GM18870 (cell line): Measurements from ENCODE around the gene MYOM3.
"Not testable (repeated sequence)": the region's sequence is repeated elsewhere in the genome, so short reads cannot be mapped to it uniquely, and the experiment has no call there.

Experiments used
- ATAC-seq: cut with Tn5 transposase; IDR thresholded peaks from one replicate; pipeline ENCODE4 v1.9.1; 2021; ENCODE audit warnings: moderate library complexity; ENCODE audit not compliant: unreplicated experiment

The MYOM3 gene

DNA sequence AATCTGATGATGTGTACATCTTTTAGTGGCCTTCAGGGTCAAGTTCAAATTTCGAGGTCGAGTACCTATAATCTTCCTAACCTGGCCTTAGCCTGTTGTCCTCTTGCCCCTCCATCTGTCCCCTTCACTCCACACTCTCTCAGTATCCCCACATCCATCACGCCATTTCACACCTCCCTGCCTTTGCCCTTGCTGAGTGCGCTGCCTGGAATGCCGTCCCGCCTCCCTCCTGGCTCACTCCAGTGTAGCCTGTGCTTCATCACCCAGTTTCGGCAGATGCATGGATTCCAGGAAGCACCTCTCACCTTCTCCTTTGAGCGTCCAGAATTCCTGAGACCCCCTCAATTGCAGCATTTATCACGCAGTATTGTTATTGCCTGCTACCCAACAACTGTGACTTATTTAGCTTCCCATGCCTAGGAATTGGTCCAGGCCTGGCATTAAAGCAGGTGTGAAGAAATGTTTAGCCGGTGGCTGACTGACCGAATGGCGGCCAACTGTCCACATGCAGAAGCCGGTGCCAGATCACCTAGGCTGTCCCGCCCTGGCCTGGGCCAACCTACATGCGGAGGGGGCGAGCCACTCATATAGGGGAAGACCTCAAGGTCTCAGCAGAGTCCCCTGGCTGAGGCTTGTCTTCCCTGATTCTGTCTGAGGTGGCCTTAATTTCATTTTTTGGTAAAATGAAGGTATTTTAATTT lies 34.5 kb downstream of the MYOM3 start:
- no peak for ATAC-seq

DNA sequence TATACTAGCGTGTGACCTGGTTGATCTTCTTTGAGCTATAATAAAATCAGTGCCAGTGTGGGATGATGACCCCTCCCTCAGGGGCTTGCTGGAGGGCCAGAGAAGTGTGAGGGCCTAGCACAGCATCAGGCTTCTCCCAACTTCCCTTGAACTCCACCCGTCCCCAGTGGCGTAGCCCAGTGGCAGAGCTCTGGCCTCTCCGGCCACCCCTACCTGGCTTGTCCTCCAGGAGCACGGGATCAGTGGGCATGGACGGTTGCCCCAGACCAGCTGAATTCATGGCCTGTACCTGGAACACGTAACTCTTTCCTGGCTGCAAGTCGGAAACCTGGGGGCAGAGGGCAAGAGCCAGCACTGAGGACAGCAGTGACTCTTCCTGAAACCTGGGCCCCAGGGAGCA lies 36.0 kb downstream of the MYOM3 start:
- ATAC-seq, result no peak

DNA sequence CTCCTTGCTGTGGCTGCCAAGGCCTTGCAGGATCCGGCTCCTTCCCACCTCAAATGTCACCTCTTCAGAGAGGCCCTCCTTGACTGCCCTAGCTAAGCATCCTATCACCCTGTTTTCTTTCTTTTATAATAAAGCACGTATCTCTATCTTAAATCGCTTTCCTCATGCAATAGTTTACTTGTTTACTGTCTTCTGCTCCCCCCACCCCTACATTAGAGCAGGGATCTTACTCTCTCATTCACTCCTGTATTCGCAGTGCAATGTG lies 36.4 kb downstream of the MYOM3 start:
- ATAC-seq, result no peak

DNA sequence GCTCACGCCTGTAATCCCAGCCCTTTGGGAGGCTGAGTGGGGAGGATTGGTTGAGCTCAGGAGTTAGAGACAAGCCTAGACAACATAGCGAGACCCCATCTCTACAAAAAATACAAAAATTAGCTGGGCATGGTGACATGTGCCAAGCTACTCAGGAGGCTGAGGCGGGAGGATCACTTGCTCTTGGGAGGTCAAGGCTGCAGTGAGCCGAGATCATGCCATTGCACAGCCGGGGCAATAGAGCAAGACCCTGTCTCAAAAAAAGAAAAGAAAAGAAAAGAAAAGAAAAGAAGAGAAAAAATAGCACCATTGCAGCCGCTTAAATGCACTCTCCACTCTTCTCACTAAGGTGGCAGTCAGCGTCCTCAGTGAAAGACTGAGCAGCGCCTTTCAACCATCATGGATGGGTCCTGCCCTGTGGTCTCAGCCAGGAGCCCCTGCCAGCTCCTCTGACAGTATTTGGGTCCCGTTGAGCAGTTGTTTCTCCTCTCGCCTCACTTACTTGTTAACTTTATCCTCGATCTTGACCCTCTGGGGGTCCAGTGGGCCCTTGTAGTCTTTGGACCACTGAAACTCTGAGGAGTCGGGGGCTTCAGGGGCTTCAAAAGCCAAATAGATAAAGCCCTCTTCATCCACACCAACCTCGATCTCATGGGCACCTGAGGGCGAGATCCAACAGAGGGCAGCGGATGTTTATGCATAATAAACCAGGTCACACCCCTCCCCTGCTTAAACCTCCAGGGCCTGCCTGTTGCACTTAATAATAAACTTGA lies 36.9 kb downstream of the MYOM3 start:
- ATAC-seq, result no peak

DNA sequence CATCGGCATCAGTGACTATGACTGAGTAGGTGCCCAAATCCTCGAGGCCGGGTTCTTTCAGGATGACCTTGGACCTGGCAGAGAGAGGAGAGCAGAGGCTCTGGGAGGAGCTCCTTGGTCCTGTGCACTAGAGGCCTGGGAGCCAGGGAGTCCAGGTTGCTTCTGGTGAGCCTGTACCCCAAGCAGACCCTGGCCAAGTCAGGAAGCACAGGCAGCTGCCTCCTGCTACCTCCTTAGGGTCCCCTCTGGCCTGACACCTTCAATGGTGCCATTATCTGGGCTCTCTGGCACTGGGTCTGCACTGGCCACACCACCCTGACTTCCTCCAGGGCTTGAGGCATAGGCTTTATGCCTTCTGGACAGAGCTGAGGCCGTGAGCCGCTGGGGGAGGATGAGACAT lies 37.7 kb downstream of the MYOM3 start:
- no peak for ATAC-seq

DNA sequence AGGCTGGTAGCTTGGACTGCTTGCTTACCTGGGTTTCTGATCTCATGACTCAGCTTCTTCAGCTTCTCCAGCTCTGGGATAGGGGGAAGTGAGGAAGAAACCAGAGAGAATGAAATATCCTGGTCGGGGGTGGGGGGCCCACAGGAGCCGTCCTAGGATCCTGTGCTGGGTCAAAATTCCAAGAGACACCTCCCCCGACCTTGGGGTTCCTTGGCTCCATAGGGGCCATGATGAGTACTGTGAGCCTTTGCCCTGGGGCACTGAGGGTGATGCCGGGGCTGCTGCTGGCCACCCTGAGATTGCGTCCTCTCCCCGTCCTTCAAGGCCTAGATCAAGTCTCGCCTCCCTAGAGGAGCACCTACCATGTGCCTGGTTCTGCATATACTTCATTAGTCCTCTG lies 40.0 kb downstream of the MYOM3 start:
- ATAC-seq, result no peak

DNA sequence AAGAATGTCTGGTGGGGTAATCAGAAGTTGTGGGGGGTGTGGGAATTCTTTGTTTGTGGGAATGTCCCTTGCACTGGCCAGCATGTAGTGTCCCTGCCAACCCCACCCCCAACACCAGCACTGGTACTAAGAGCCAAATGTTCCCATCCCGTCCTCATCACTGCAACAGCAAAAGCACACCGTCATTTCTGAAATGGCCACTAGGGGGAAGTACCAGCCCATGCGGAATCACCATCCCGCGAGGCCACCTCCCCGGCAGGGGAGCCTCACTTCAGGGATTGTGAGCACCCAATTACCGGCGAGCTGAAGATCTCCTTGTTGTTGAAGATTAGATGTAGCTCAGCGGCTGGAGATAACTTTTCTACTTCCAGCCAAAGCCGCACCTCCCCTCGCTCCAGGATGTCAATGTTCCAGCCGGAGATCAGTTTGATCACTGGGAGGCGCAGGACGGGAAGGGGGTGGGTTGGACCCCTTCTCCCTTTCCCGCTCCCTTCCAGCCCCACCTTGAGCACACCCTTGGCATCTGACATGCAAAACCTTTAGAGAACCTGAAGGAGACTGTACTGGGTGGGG lies 41.0 kb downstream of the MYOM3 start:
- ATAC-seq, result no peak

DNA sequence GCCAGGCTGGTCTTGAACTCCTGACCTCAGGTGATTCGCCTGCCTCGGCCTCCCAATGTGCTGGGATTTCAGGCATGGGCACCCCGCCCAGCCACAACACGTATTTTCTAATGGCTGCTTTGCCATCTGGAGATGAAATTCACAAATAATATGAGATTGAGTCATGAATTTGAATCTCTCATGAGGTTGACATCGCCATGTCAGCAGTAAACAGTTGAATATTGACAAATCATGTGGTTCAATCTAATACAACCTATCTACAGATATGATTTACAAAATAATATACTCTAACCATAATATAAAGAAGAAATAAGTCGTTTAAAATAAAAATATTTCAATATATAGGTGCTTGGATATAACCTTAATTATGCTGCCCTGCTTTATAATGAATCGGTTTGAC lies 42.1 kb downstream of the MYOM3 start:
- ATAC-seq, result no peak

DNA sequence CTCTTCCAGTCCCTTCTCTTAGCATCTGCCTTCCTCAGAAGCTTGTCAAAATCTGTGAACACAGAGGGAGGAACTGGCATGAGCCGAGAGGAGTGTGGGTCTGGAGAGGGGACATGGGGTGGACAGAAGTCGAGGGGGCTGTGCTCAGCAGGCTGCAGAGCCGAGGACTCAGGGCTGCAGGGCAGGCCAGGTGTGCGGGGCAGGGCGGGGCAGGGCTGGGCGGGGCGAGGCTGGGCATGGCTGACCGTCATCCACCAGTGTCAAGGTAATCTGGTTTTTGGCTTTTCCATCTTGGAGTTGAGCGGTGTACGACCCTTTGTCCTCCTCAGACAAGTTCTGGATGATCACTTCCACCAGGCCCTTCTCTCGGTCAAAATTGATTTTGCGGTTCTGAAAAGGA lies 44.0 kb downstream of the MYOM3 start:
- ATAC-seq, result no peak

DNA sequence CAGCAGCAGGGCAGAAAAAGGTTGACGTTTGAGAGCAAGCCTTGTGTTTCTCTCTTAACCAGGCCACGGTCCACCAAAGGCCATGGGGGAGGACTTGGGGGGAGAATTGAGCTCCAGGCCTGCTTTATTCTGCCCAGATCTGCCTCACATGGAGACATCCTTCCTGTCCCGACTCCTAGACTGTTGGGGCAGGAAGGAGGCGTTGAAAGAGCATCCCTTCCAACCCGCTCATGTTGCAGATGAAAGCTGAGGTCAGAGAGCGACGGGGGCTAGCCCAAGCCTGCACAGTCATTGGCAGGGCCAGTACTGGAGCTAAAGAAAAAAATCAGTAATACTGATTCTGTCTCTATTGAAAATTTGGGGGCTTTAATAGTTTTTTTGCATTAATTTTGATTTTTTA lies 46.6 kb downstream of the MYOM3 start:
- ATAC-seq, result no peak

DNA sequence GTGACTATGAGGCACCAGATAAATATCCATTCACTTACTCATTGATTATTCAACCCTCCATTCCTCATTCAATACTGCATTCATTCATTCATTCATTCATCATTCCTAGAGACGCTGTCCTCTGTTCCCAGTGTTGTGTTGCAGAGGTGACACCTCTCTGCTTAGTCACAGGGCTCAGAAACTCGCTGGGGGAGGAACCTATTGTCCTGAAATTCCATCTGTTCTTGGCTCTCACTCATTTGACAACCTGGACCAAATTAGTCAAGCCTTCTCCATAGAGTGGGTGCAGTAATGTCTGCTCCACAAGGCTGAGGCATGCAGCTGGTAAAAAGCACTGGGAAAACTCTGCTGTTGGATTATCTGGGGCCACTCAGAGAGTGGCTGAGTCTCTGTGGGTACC lies 49.7 kb downstream of the MYOM3 start:
- ATAC-seq, result no peak

DNA sequence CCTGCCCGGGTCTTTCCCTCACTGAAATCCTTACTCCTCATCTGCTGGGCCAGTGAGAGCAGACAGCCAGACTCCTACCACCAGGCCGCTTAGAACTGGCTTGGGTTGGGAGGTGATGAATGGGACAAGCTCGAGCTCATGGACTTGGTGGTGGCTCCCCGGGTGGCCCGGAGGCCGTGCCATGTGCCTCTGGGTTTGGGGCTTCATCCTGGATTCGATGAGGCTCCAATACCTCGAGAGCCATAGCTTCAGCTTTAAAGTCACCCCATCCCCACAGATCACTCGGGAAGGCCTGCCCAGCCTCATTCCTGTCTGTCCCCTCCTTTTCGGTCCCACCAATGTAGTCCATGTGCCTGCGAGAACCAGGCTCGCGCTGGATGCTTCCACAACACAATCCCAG lies 51.5 kb downstream of the MYOM3 start:
- no peak for ATAC-seq

DNA sequence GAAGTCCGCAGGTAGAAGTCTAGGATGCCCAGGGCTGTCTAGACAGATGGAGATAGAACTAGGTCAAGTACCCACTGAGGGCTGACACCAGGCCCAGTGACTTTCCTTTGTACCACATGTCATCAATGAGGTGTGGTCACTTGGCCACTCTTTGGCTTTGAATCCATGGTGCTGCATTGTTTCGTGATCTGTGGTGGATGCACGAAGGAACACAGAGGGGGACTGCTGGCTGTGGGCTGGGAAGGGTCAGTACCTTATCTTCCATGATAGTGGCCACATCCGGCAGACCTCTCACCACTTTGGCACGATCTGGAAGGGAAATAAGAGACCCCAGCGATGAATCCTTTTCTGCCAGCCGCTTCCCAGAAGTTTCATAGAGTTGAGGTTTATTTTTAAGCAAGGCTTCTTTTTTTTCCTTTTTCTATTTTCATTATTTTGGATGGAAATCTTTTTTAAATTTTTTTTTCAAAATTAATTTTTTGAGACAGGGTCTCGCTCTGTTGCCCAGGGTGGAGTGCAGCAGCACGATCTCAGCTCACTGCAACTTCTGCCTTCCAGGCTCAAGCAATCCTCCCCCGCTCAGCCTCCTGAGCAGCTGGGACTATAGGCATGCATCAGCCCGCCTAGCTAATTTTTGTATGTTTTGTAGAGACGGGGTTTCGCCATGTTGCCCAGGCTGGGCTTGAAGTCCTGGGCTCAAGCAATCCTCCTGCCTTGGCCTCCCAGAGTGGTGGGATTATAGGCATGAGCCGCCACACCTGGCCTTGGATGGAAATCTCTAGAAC lies 53.1 kb downstream of the MYOM3 start:
- ATAC-seq, result no peak

DNA sequence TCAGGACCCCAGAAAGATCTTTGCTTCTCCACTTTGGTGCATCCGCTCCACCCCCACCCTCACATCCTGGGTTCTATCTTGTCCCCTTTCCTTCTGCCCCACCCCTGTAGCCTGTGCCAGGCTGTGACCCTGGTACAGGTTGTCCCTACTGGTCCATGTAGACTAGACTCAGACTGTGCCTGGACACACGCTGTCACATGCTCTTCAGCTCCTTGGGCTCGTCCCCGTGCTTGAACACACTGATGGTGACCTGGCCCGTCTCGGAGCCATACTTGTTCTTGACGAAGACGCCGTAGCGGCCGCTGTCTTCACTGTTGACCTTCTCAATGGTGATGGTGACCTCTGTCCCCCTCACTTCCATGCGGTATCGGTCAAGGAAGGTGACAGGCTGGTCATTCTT lies 54.8 kb downstream of the MYOM3 start:
- ATAC-seq, result no peak

DNA sequence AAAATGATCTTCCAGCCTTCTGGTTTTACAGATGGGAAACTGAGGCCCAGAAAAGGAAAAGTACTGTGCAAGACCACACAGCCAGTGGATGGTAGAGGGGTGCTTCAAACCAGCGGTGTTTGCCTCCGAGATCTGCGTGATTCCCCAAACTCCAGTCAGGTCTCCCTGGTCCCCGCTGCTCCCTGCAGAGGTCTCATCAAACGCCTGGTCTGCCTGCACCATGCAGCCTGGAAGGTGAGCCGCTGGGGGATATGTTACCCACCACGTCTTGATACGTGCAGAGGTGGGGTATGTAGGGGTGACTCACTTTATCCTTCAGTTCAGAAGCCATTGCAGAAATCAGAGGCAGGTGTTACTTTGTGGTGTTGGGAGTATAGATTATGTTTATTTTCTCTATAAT lies 56.3 kb downstream of the MYOM3 start:
- no peak for ATAC-seq

DNA sequence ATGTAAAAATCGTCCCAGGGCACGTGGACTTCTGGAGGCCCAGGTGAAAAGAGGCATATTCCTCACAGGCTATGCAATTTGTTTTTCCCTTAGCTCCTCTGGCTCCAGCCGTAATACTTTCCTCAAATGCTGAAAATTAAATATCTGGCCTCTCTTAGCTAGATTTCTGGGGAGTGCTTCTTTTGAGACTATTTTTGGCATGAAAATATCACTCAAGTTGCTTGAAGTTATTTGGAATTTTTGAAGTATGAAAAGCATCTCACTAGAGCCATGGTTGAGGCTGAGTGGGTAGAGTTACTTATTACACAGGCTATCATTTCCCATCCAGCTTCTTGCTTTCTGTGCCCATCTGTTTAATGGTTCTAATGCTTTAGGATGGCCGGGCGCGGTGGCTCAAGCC lies 59.7 kb downstream of the MYOM3 start:
- ATAC-seq, result no peak

DNA sequence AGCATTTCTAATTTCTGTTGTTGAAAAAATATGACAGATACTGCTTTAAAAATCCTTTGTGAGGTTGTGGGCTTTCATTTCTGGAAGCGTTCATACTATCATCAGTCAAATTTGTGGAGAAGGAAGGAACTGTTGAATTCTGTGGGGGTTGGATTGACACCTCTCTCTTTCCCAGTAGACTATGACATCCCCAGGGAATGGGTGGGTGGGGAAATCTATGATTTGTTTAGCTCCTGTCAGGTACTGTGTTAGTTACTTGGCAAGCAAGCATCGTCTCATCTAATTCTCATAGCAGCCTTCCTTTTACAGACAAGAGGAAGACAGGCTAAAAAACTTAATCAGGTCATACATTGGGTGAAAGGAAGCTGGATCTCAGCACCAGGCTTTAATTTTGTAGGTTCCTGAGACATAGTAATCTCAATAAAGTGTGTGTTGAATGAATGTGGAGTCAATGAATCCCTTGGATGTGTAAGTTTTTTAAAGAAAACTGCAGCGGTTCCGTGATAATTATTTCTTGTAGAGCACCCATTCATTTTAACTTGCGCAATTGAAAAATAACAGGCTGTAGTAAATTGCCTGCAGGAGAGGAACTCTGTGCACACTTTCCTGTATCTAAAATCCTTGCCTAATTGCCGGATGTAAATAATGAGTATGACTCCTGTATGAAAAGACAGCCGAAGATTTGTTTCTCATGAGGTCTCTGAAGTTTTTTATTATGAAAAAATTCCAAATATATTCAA lies 60.6 kb downstream of the MYOM3 start:
- ATAC-seq, result no peak

DNA sequence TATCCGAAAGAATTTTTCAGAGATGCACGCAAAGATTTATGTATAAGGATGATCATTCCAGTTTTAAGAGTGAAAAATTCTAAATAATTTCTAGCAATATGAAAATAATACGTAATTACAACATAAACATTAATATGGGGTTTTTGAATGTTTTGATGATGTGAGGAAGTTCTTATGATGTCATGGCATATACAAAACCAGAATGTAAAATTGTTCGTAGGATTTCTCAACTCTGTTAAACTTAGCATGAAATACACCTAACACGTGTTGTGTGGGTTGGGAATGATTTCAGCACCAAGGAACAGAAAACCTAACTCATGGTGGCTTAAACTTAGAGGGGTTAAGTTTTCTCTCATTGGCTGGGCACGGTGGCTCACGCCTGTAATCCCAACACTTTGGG lies 62.2 kb downstream of the MYOM3 start:
- ATAC-seq, result no peak

DNA sequence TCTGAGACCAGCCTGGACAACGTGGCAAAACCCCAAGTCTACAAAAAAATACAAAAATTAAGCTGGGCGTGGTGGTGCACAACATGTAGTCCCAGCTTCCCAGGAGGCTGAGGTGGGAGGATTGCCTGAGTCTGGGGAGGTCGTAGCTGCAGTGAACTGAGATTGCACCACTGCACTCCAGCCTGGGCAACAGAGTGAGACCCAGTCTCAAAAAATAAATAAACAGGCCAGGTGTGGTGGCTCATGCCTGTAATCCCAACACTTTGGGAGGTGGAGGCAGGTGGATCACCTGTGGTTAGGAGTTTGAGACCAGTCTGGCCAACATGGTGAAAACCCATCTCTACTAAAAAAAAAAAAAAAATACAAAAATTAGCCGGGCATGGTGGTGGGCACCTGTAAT lies 63.0 kb downstream of the MYOM3 start:
- ATAC-seq, result not testable (repeated sequence)

DNA sequence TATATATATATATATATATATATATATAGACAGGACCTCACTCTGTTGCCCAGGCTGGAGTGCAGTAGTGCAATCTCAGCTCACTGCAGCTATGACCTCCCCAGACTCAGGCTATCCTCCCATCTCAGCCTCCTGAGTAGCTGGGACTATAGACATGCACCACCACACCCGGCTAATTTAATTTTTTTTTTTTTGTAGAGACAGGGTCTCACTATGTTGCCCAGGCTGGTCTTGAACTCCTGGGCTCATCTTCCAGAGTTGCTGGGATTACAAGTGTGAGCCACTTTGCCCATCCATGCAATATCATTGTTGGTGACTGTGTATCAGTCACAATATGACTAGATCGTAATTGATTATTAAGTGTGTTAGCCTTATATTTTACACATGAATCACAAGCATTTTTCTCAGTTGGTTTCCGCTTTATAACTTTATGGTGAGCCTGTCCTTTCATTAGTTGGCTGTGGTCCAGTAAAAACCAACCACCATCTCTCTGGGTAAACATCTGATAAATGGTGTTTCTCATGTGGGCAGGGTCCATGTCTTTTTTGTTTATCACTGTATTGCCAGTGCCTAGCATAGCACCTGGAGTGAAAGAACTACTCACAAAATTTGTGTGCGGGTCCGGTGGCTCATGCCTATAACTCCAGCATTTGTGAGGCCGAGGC lies 63.6 kb downstream of the MYOM3 start:
- no peak for ATAC-seq

DNA sequence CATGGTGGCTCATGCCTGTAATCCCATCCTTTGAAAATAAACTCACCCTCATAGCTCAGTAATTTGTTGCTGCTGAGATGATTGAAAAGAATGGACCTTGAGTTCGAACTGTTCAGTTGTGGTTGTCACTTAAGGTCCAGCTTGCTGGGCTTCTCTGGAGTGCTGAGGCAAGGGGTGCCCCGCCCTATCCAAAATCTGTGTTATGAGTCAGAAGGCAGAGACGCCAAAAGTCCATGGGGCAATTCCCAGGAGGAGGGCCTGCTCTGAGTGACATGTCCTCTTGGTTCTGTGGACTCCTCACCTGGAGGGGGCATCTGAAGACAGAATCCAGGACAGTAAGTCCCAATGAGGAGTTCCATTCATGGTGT lies 64.8 kb downstream of the MYOM3 start:
- no peak for ATAC-seq
